GM13977 (cell line): ENCODE measurements around the gene CKS1B.
A peak's percentile ranks its signal among the peaks of the same experiment; 100 is the strongest.

ENCODE experiments used
- DNase-seq: peaks from one replicate; pipeline ENCODE4 v3.0.0; 2012; ENCODE audit warnings: low spot score
- CTCF ChIP-seq: IDR thresholded peaks from 2 replicates; pipeline ENCODE4 v1.5.1; 2012; ENCODE audit warnings: mild to moderate bottlenecking, control low read depth; ENCODE audit not compliant: insufficient read depth; ENCODE audit errors: extremely low read depth, missing control alignments
- in situ Hi-C: fragments of 300-500 bp; cut with MboI; formaldehyde crosslinking; loops from one replicate; pipeline ENCODE4 v1.12.0; 2022; ENCODE audit warnings: low sequenced_read_pairs, low pct_unique_long_range_greater_than_20kb, mixed read lengths, inconsistent platforms; ENCODE audit not compliant: unreplicated experiment

The CKS1B gene

GRCh38 chr1:155014709-155015508 is 40.4 kb downstream of the CKS1B start:
- in situ Hi-C loops, result no loop called here
- DNase-seq, result no peak
- no peak for TF ChIP-seq CTCF

GRCh38 chr1:155015527-155016230 is 41.2 kb downstream of the CKS1B start:
- DNase-seq, result no peak
- TF ChIP-seq CTCF, result no peak
- in situ Hi-C loops, result no loop called here

GRCh38 chr1:155016231-155016831 is 41.9 kb downstream of the CKS1B start:
- DNase-seq, result no peak
- in situ Hi-C loops, result no loop called here
- TF ChIP-seq CTCF, result no peak

GRCh38 chr1:155017041-155017945 is 42.8 kb downstream of the CKS1B start:
- DNase-seq, result peak; percentile 89
- in situ Hi-C loops, result no loop called here
- peak; percentile 100 for TF ChIP-seq CTCF

- peak; percentile 69 for DNase-seq
- in situ Hi-C loops, result no loop called here
- TF ChIP-seq CTCF, result no peak
Measured at GRCh38 chr1:155017946-155018316, 43.5 kb downstream of the CKS1B start.
